ENCODE measurements around the gene DCP1B. TPM values are rescaled to one million over a fixed set of nuclear protein-coding genes. Genes with fewer than 3 reads are reported as not detected.

Gene DCP1B
- total and polyA plus RNA-seq, 4 donors = 3.5 to 5.5 (median 4.6) TPM

GRCh38 chr12:1907652-1908611 is 96.3 kb downstream of the DCP1B start:
- H3K36me3 ChIP-seq (ENCODE audit: control insufficient read depth in 4 of 4, insufficient read depth in 3 of 4, low read depth in 1 of 4, low read length in 3 of 4) = no peaks in the 10 kb centered on the region
- no peak overlapping the region for H3K9ac ChIP-seq (ENCODE audit: low read depth in 1 of 2, low read length in 2 of 2)
- no peaks in the 10 kb centered on the region for H3K4me1 ChIP-seq (ENCODE audit: control insufficient read depth in 4 of 4, insufficient read depth in 4 of 4, low read length in 3 of 4)
- peak; percentile 85 for DNase-seq (ENCODE audit: low spot score)
- H3K4me3 ChIP-seq (ENCODE audit: low read depth in 1 of 3, low read length in 3 of 3) = no peak overlapping the region
- 24% methylated on average over 67 of the region's 67 CpGs for WGBS
- H3K9me3 ChIP-seq (ENCODE audit: control insufficient read depth in 4 of 4, low read length in 3 of 4) = peaks cover 2 to 8% (median 5%) of the 10 kb centered on the region in 4 donors
- H3K27me3 ChIP-seq (ENCODE audit: control insufficient read depth in 4 of 4, insufficient read depth in 4 of 4, low read length in 3 of 4) = peaks cover 0 to 5% (median 0%) of the 10 kb centered on the region in 4 donors
- H3K27ac ChIP-seq (ENCODE audit: low read depth in 1 of 2, low read length in 2 of 2) = no peak overlapping the region
- TF ChIP-seq MAX (IDR thresholded peaks at IDR 0.05) = no peak
- TF ChIP-seq RAD21 (IDR thresholded peaks at IDR 0.05) = no peak
- no peak for TF ChIP-seq ZBTB33 (IDR thresholded peaks at IDR 0.05)
- TF ChIP-seq ATF3 (IDR thresholded peaks at IDR 0.05) = no peak
- TF ChIP-seq FOXA1 (IDR thresholded peaks at IDR 0.05) = no peak
- TF ChIP-seq SP1 (IDR thresholded peaks at IDR 0.05) = no peak
- TF ChIP-seq HNF4A (conservative IDR thresholded peaks at IDR 0.05) = no peak
- TF ChIP-seq YY1 (IDR thresholded peaks at IDR 0.05) = no peak
- TF ChIP-seq TAF1 (conservative IDR thresholded peaks at IDR 0.05) = no peak
- TF ChIP-seq RXRA (IDR thresholded peaks at IDR 0.05) = no peak
- TF ChIP-seq EGR1 (IDR thresholded peaks at IDR 0.05; ENCODE audit: low read depth in 2 of 2) = no peak
- no peak for TF ChIP-seq JUND (IDR thresholded peaks at IDR 0.05)

- peak; percentile 25 for DNase-seq (ENCODE audit: low spot score)
- H3K9me3 ChIP-seq (ENCODE audit: control insufficient read depth in 4 of 4, low read length in 3 of 4) = peaks cover 2 to 10% (median 6%) of the 10 kb centered on the region in 4 donors
Measured at GRCh38 chr12:1906579-1906978, 97.7 kb downstream of the DCP1B start.

GRCh38 chr12:1904875-1905274 is 99.4 kb downstream of the DCP1B start:
- DNase-seq (ENCODE audit: low spot score) = no peak
- peaks cover 0 to 5% (median 0%) of the 10 kb centered on the region in 4 donors for H3K27me3 ChIP-seq (ENCODE audit: control insufficient read depth in 4 of 4, insufficient read depth in 4 of 4, low read length in 3 of 4)
- H3K36me3 ChIP-seq (ENCODE audit: control insufficient read depth in 4 of 4, insufficient read depth in 3 of 4, low read depth in 1 of 4, low read length in 3 of 4) = no peaks in the 10 kb centered on the region
- no peak overlapping the region for H3K9ac ChIP-seq (ENCODE audit: low read depth in 1 of 2, low read length in 2 of 2)
- no peak overlapping the region for H3K4me3 ChIP-seq (ENCODE audit: low read depth in 1 of 3, low read length in 3 of 3)
- no peaks in the 10 kb centered on the region for H3K4me1 ChIP-seq (ENCODE audit: control insufficient read depth in 4 of 4, insufficient read depth in 4 of 4, low read length in 3 of 4)
- TF ChIP-seq RXRA (IDR thresholded peaks at IDR 0.05) = no peak
- no peak for TF ChIP-seq ATF3 (IDR thresholded peaks at IDR 0.05)
- TF ChIP-seq YY1 (IDR thresholded peaks at IDR 0.05) = no peak
- no peak for TF ChIP-seq FOXA2 (IDR thresholded peaks at IDR 0.05)
- TF ChIP-seq REST (IDR thresholded peaks at IDR 0.05) = no peak
- TF ChIP-seq SP1 (IDR thresholded peaks at IDR 0.05) = no peak
- TF ChIP-seq NR2F2 (IDR thresholded peaks at IDR 0.05) = no peak
- TF ChIP-seq CTCF (IDR thresholded peaks at IDR 0.05; ENCODE audit: low read depth, low read length, missing input control) = no peak
- no peak for TF ChIP-seq HNF4G (IDR thresholded peaks at IDR 0.05)
- no peak for TF ChIP-seq GABPA (IDR thresholded peaks at IDR 0.05 in 1 of 2, conservative IDR thresholded peaks at IDR 0.05 in 1 of 2)
- no peak for TF ChIP-seq MAX (IDR thresholded peaks at IDR 0.05)
- no peak for TF ChIP-seq JUND (IDR thresholded peaks at IDR 0.05)
- H3K9me3 ChIP-seq (ENCODE audit: control insufficient read depth in 4 of 4, low read length in 3 of 4) = peaks cover 2 to 10% (median 6%) of the 10 kb centered on the region in 4 donors
- no peak overlapping the region for H3K27ac ChIP-seq (ENCODE audit: low read depth in 1 of 2, low read length in 2 of 2)

More at GRCh38 chr12:1906579-1906978, 97.7 kb downstream of the DCP1B start:
- no peaks in the 10 kb centered on the region for H3K4me1 ChIP-seq (ENCODE audit: control insufficient read depth in 4 of 4, insufficient read depth in 4 of 4, low read length in 3 of 4)
- no peak overlapping the region for H3K27ac ChIP-seq (ENCODE audit: low read depth in 1 of 2, low read length in 2 of 2)
- TF ChIP-seq JUND (IDR thresholded peaks at IDR 0.05) = no peak
- no peaks in the 10 kb centered on the region for H3K36me3 ChIP-seq (ENCODE audit: control insufficient read depth in 4 of 4, insufficient read depth in 3 of 4, low read depth in 1 of 4, low read length in 3 of 4)
- H3K4me3 ChIP-seq (ENCODE audit: low read depth in 1 of 3, low read length in 3 of 3) = no peak overlapping the region
- 48% methylated on average over 3 of the region's 3 CpGs for WGBS
- no peak overlapping the region for H3K9ac ChIP-seq (ENCODE audit: low read depth in 1 of 2, low read length in 2 of 2)
- peaks cover 0 to 5% (median 0%) of the 10 kb centered on the region in 4 donors for H3K27me3 ChIP-seq (ENCODE audit: control insufficient read depth in 4 of 4, insufficient read depth in 4 of 4, low read length in 3 of 4)
